OCI-LY7 (cell line): ENCODE data around the gene DRC7. TPM values are rescaled to one million over a fixed set of nuclear protein-coding genes. Genes with fewer than 3 reads are reported as not detected.

Experiments used
- BruUV-seq: library from RNA; stranded (reverse); fragments of 400-500 nt; replicated peaks from 2 replicates; lab custom pipeline; 2021; lab: Mats Ljungman, UMichigan
- CTCF ChIA-PET: fragments of 300-600 bp; sonication (Branson Sonifier 250); formaldehyde crosslinking; loops from one replicate; lab custom pipeline; 2022; ENCODE audit warnings: antibody characterized with exemption; ENCODE audit not compliant: unreplicated experiment; lab: Charles Lee
- POLR2A ChIA-PET: fragments of 300-600 bp; sonication (Branson Sonifier 250); formaldehyde crosslinking; loops from one replicate; lab custom pipeline; 2022; ENCODE audit warnings: antibody characterized with exemption; lab: Charles Lee
- DNase-seq: peaks from one replicate; pipeline ENCODE4 v3.0.0-alpha.2; 2015; ENCODE audit warnings: low spot score
- H2AFZ ChIP-seq: fragments of 200-600 bp; sonication (generic), shearing (Covaris generic); 2 replicates; pipeline ENCODE4 v1.6.1; 2014; ENCODE audit warnings: mild to moderate bottlenecking, antibody characterized with exemption, low read length, moderate library complexity
- H3K27ac ChIP-seq: fragments of 200-600 bp; sonication (generic); 2 replicates; pipeline ENCODE4 v1.5.1; 2014; ENCODE audit warnings: mixed run types, low read depth, mild to moderate bottlenecking, moderate library complexity, low read length, inconsistent platforms; ENCODE audit not compliant: poor library complexity, severe bottlenecking
- H3K36me3 ChIP-seq: fragments of 200-600 bp; sonication (generic); 2 replicates; pipeline ENCODE4 v1.6.1; 2014; ENCODE audit warnings: mild to moderate bottlenecking, antibody characterized with exemption, low read length, moderate library complexity, mixed read lengths; ENCODE audit not compliant: insufficient read depth
- H3K4me1 ChIP-seq: fragments of 200-600 bp; sonication (generic); 2 replicates; pipeline ENCODE4 v1.5.1; 2014; ENCODE audit warnings: mild to moderate bottlenecking, low read length; ENCODE audit not compliant: insufficient read depth, poor library complexity, severe bottlenecking
- H3K4me2 ChIP-seq: fragments of 200-600 bp; sonication (generic); 2 replicates; pipeline ENCODE4 v1.6.1; 2014; ENCODE audit warnings: mild to moderate bottlenecking, low read length
- H3K4me3 ChIP-seq: fragments of 200-600 bp; sonication (generic); 2 replicates; pipeline ENCODE4 v1.5.1; 2014; ENCODE audit warnings: mild to moderate bottlenecking, low read depth, low read length; ENCODE audit not compliant: poor library complexity, severe bottlenecking
- H3K79me2 ChIP-seq: fragments of 200-600 bp; sonication (generic); 2 replicates; pipeline ENCODE4 v1.6.1; 2016; ENCODE audit warnings: low read depth, mild to moderate bottlenecking, low read length, moderate library complexity, mixed read lengths; ENCODE audit not compliant: insufficient read depth
- H3K9me2 ChIP-seq: fragments of 200-600 bp; sonication (generic); 2 replicates; pipeline ENCODE4 v1.6.1; 2016; ENCODE audit warnings: mild to moderate bottlenecking, low read length, mixed read lengths; ENCODE audit not compliant: insufficient read depth
- H3K9me3 ChIP-seq: fragments of 200-600 bp; sonication (generic); 2 replicates; pipeline ENCODE4 v1.6.1; 2014; ENCODE audit warnings: mild to moderate bottlenecking, mixed run types, low read length, mixed read lengths
- H4K20me1 ChIP-seq: fragments of 200-600 bp; sonication (generic); 2 replicates; pipeline ENCODE4 v1.6.1; 2014; ENCODE audit warnings: mild to moderate bottlenecking, antibody characterized with exemption, low read length, moderate library complexity, mixed read lengths; ENCODE audit not compliant: insufficient read depth
- EZH2phosphoT487 ChIP-seq: fragments of 200-600 bp; sonication (generic); IDR thresholded peaks from 2 replicates; pipeline ENCODE4 v1.6.1; 2018; ENCODE audit warnings: low read depth, borderline replicate concordance, mild to moderate bottlenecking, mixed run types, antibody characterized with exemption, low read length, moderate library complexity, mixed read lengths
- intact Hi-C: fragments of 100-400 bp; cut with micrococcal nuclease; formaldehyde crosslinking; loops from one replicate; pipeline ENCODE4 v1.10.0; 2022; ENCODE audit not compliant: unreplicated experiment
- total RNA-seq, 2 experiments: library from RNA; depleted of rRNA in 1 of 2; stranded (reverse); fragments of >200 nt in 1 of 2; shearing (Covaris generic) in 1 of 2; gene quantifications; 2 replicates each; pipeline ENCODE4 v1.2.3, GENCODE V29; 2014 to 2022
- TF ChIP-seq, protein P1 (sequence below): fragments of 200-600 bp; sonication (generic); conservative IDR thresholded peaks from 2 replicates; pipeline ENCODE4 v1.5.1; 2014; ENCODE audit warnings: mild to moderate bottlenecking, antibody characterized with exemption, low read length, moderate library complexity, mixed read lengths

DRC7 gene
- total RNA-seq, 2 experiments from 2014 or later: 0.44 to 0.46 TPM

DNA sequence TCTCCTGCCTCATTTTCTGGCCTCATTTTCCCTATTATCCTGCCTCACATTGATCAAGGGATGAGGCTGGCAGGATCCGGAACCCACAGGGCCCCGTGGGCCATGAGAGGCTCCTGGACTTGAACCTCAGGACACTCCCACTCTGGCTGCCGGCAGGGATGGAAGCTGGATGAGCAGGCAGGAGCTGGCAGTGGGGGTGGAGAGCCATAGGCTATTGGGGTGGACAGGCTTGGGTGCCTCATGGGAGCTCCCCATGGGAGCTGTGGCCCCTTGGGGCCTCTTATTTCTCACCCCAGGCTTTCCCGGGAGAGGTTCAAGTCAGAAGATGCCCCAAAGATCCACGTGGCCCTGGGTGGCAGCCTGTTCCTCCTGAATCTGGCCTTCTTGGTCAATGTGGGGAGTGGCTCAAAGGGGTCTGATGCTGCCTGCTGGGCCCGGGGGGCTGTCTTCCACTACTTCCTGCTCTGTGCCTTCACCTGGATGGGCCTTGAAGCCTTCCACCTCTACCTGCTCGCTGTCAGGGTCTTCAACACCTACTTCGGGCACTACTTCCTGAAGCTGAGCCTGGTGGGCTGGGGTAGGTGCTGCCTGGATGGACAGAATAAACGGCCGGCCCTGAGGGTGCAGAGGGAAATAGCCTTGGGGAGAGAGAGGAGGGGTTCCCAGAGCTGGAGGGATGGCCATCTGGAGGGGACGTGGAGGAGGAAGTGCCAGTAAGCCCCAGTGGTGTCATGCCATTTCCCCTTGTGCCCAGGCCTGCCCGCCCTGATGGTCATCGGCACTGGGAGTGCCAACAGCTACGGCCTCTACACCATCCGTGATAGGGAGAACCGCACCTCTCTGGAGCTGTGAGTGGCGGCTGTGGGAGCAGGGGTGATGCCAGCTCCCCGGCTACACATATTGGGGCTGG is 10.7 kb upstream of the DRC7 start:
- Histone ChIP-seq H3K4me1 (no peaks in the 10 kb centered on the region), H2AFZ (no peak overlapping the region), H3K4me2 (no peak overlapping the region), H3K36me3 (no peaks in the 10 kb centered on the region), H3K9me2 (no peaks in the 10 kb centered on the region), H3K79me2 (no peaks in the 10 kb centered on the region), H3K9me3 (no peaks in the 10 kb centered on the region), H3K4me3 (no peak overlapping the region), H3K27ac (no peak overlapping the region), H4K20me1 (no peaks in the 10 kb centered on the region)
- no TSS peak for BruUV-seq
- no peak for TF ChIP-seq EZH2phosphoT487
- TF ChIP-seq, protein P1, sequence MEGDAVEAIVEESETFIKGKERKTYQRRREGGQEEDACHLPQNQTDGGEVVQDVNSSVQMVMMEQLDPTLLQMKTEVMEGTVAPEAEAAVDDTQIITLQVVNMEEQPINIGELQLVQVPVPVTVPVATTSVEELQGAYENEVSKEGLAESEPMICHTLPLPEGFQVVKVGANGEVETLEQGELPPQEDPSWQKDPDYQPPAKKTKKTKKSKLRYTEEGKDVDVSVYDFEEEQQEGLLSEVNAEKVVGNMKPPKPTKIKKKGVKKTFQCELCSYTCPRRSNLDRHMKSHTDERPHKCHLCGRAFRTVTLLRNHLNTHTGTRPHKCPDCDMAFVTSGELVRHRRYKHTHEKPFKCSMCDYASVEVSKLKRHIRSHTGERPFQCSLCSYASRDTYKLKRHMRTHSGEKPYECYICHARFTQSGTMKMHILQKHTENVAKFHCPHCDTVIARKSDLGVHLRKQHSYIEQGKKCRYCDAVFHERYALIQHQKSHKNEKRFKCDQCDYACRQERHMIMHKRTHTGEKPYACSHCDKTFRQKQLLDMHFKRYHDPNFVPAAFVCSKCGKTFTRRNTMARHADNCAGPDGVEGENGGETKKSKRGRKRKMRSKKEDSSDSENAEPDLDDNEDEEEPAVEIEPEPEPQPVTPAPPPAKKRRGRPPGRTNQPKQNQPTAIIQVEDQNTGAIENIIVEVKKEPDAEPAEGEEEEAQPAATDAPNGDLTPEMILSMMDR: no peak
- ChIA-PET CTCF (no interaction called here), POLR2A (no interaction called here)
- DNase-seq: no peak
- intact Hi-C loops: no loop called here

DNA sequence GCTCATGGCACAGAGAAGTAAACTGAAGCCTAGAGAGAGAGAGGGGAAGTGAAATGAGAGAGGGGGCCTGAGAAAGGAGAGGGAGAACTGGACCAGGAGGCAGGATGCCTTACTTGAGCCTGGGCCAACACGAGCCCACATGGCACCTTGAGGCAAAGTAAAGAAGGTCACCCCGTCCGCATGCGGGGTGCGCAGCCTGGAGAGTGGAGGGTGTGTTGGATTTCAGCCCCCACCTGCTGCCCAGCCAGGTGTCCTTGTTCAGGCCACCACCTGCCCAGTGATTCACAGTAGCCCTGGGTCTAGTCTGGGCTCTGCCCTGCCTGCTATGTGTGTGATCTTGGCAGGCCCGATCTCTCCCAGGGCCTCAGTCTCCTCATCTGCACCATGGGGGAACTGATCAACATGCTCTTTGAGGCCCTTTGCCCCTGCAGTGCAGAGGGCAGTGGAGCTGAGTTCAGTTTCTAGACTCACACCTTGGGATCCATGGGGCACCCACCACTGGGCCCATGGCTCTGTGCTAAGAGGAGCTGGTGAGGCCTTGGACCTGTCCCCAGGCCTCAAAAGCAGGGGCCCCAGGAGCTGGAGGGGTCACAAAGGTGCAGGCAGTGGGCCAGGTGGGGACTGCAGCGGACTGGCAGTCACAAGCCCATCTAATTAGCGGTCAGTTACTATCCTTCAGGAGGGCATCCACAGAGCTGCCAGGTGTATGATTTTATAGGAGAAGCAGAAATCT is 9.8 kb upstream of the DRC7 start:
- Histone ChIP-seq H3K9me3 (no peaks in the 10 kb centered on the region), H3K9me2 (no peaks in the 10 kb centered on the region), H3K79me2 (no peaks in the 10 kb centered on the region), H4K20me1 (no peaks in the 10 kb centered on the region), H2AFZ (no peak overlapping the region), H3K4me1 (peaks cover 5% of the 10 kb centered on the region), H3K36me3 (no peaks in the 10 kb centered on the region), H3K4me2 (no peak overlapping the region), H3K4me3 (no peak overlapping the region), H3K27ac (no peak overlapping the region)
- TF ChIP-seq, protein P1: no peak
- no peak for TF ChIP-seq EZH2phosphoT487
- ChIA-PET POLR2A (no interaction called here), CTCF (no interaction called here)
- no peak for DNase-seq
- intact Hi-C loops: no loop called here
- no TSS peak for BruUV-seq
